SK-N-SH (cell line): ENCODE measurements around the gene PEX10.

Source experiments
- CTCF ChIP-seq: fragments of 200-600 bp; sonication (generic); IDR thresholded peaks from 2 replicates; pipeline ENCODE4 v1.6.1; 2017; ENCODE audit warnings: antibody characterized with exemption, mild to moderate bottlenecking, moderate library complexity
- TAF1 ChIP-seq: IDR thresholded peaks from 2 replicates; pipeline ENCODE4 v1.6.1; 2012; ENCODE audit warnings: low read depth, mild to moderate bottlenecking, low read length, moderate library complexity, borderline replicate concordance

- TF ChIP-seq TAF1 (no peak), CTCF (no peak)
These were observed 54.3 kb downstream of the PEX10 start for GRCh38 chr1:2358072-2358471.
